Heart left ventricle (tissue), 16 donors: ENCODE results near the gene SLC35D3. TPM values are rescaled to one million over a fixed set of nuclear protein-coding genes. Genes with fewer than 3 reads are reported as not detected.
"Not testable (repeated sequence)": the region's sequence is repeated elsewhere in the genome, so short reads cannot be mapped to it uniquely, and the experiment has no call there.

ENCODE experiments used
- ATAC-seq, 4 donors: fragments of 200-7000 bp; cut with Tn5 transposase; one replicate each; pipeline ENCODE4 v1.9.1; 2020 to 2022; ENCODE audit warnings: moderate library complexity in 4 of 4, mild to moderate bottlenecking in 3 of 4, moderate number of reproducible peaks in 1 of 4
- DNase-seq, 5 donors: peaks; one replicate each; pipeline ENCODE4 v3.0.0-alpha.2; 2020
- H3K27ac ChIP-seq, 12 donors: fragments of 200-600 bp; sonication (generic) in 4 of 12; one replicate each; pipeline versions ENCODE4 v1.5.0 to v1.8.0; 2016 to 2022; ENCODE audit warnings: mild to moderate bottlenecking in 2 of 12
- H3K27me3 ChIP-seq, 9 donors: fragments of 200-600 bp; sonication (generic) in 2 of 9; one replicate each; pipeline versions ENCODE4 v1.5.1 to v1.8.0; 2016 to 2022; ENCODE audit warnings: mild to moderate bottlenecking in 3 of 9
- H3K36me3 ChIP-seq, 9 donors: fragments of 200-600 bp; sonication (generic) in 2 of 9; one replicate each; pipeline versions ENCODE4 v1.5.0 to v1.8.0; 2018 to 2022; ENCODE audit warnings: mild to moderate bottlenecking in 2 of 9
- H3K4me1 ChIP-seq, 12 donors: fragments of 200-600 bp; sonication (generic) in 4 of 12; one replicate each; pipeline versions ENCODE4 v1.5.0 to v1.8.0; 2016 to 2022; ENCODE audit warnings: mild to moderate bottlenecking in 3 of 12
- H3K4me3 ChIP-seq, 12 donors: fragments of 200-600 bp; sonication (generic) in 4 of 12; one replicate each; pipeline versions ENCODE4 v1.5.0 to v1.8.0; 2017 to 2022; ENCODE audit warnings: mild to moderate bottlenecking in 9 of 12, moderate library complexity in 4 of 12
- H3K9me3 ChIP-seq, 12 donors: fragments of 200-600 bp; sonication (generic) in 4 of 12; one replicate each; pipeline versions ENCODE4 v1.5.0 to v1.8.0; 2016 to 2022; ENCODE audit warnings: mild to moderate bottlenecking in 1 of 12
- CTCF ChIP-seq, 12 donors: fragments of 200-600 bp; sonication (generic) in 4 of 12; IDR thresholded peaks; one replicate each; pipeline versions ENCODE4 v1.5.0 to v1.8.0; 2018 to 2022; ENCODE audit warnings: antibody characterized with exemption in 12 of 12, mild to moderate bottlenecking in 5 of 12
- POLR2A ChIP-seq, 2 donors: fragments of 450-650 bp; IDR thresholded peaks; one replicate each; pipeline ENCODE4 v1.6.1; 2017; ENCODE audit warnings: antibody characterized with exemption in 2 of 2, mild to moderate bottlenecking in 2 of 2, moderate library complexity in 2 of 2
- WGBS, 4 donors: extraction: QIAGEN DNeasy Blood & Tissue Kit in 2 of 4; methylation state at CpG; one replicate each; pipeline versions ENCODE4 v1.1.5 to v1.1.7; 2013 to 2018; 5-methylcytosine and 5-hydroxymethylcytosine counted together
- intact Hi-C, 10 donors: fragments of 100-400 bp; cut with DNase I; formaldehyde crosslinking; loops; one replicate each; pipeline versions ENCODE4 v1.11.1 to v1.14.2; 2022
- polyA plus RNA-seq, 2 donors: library from polyadenylated mRNA; stranded (reverse); fragments of 200-250 nt; gene quantifications; one replicate each; pipeline ENCODE4 v1.2.3, GENCODE V29; 2013
- total RNA-seq, 9 donors: library from RNA; depleted of rRNA in 2 of 9; stranded (reverse); fragments of >200 nt in 2 of 9; fragmentation: NEBNext Ultra II Directional in 3 of 9; extraction: Animal tissue kit (Norgen Biotek cat#: 25700) in 3 of 9; gene quantifications; one replicate each; pipeline versions ENCODE4 v1.1.0 to v1.2.4, GENCODE V29; 2016 to 2023
- donor health status: ischemic (EF 13 %, LVEDD 7.1; RV severe dilation, severe dysfunction).
- donor health status: healthy with polysubstance abuse.
- donor health status: DM: no; HTN: yes; CAD: no.
- donor health status: DM: no; HTN: no; CAD: no.
- donor health status: ischemic (EF 25% LVEDD 6.9; RV normal size, moderate dysfunction).
- donor health status: ischemic (EF 25% LVEDD 5.7; RV mildly dilated, moderate dysfunction).
- donor health status: healthy.
- donor health status: DM: yes; HTN: yes; CAD: no.
- donor health status: ischemic (EF 35%, LVEDD 5.7; RV mildly dilated, moderate dysfunction).
- donor health status: nonischemic (EF 11% LVEDD 7.7; RV severe dilation, severe dysfunction).
- donor health status: DM: yes; HTN: yes; CAD: no.
- donor health status: PGD.
- donor health status: ischemic (EF 29% LVEDD 5.4; RV normal size, mild dysfunction).
- donor health status: nonischemic (EF 23%, LVEDD 6.1; RV moderate dilation, normal function).

Gene SLC35D3
- total and polyA plus RNA-seq, 11 donors: 0.03 to 0.16 TPM; not detected in 9

- TF ChIP-seq POLR2A (IDR thresholded peaks at IDR 0.05): no peak
- Histone ChIP-seq H3K27me3 (peaks cover 0 to 9% (median 0%) of the 10 kb centered on the region in 9 donors), H3K4me3 (no peak overlapping the region), H3K4me1 (no peaks in the 10 kb centered on the region), H3K27ac (no peak overlapping the region), H3K9me3 (no peaks in the 10 kb centered on the region), H3K36me3 (no peaks in the 10 kb centered on the region)
- 89 to 96% (median 92%) methylated on average over 4 of the region's 4 CpGs for WGBS, 4 donors
- intact Hi-C loops: no loop called here
- DNase-seq (no peak), ATAC-seq (no peak)
Observed at GRCh38 chr6:136930528-136930927, 8.4 kb downstream of the SLC35D3 start.

- ATAC-seq: no peak
Observed at GRCh38 chr6:136932599-136932998, 10.5 kb downstream of the SLC35D3 start.

GRCh38 chr6:136945072-136945471 is 23.0 kb downstream of the SLC35D3 start:
- ATAC-seq: no peak
- DNase-seq: no peak
- Histone ChIP-seq H3K4me1 (no peaks in the 10 kb centered on the region), H3K27ac (no peak overlapping the region), H3K27me3 (peaks cover 0 to 6% (median 0%) of the 10 kb centered on the region in 9 donors), H3K4me3 (no peak overlapping the region), H3K9me3 (no peaks in the 10 kb centered on the region), H3K36me3 (no peaks in the 10 kb centered on the region)
- intact Hi-C loops: no loop called here
- TF ChIP-seq CTCF (IDR thresholded peaks at IDR 0.05) (no peak), POLR2A (IDR thresholded peaks at IDR 0.05) (no peak)
- WGBS, 4 donors: 66 to 79% (median 73%) methylated on average over 1 of the region's 1 CpG

More at GRCh38 chr6:136932599-136932998, 10.5 kb downstream of the SLC35D3 start:
- Histone ChIP-seq H3K9me3 (no peaks in the 10 kb centered on the region), H3K27ac (no peak overlapping the region), H3K27me3 (peaks cover 0 to 18% (median 0%) of the 10 kb centered on the region in 9 donors), H3K4me3 (no peak overlapping the region), H3K4me1 (no peaks in the 10 kb centered on the region), H3K36me3 (no peaks in the 10 kb centered on the region)
- WGBS, 4 donors: 72 to 95% (median 83%) methylated on average over 2 of the region's 2 CpGs
- TF ChIP-seq CTCF (IDR thresholded peaks at IDR 0.05) (no peak), POLR2A (IDR thresholded peaks at IDR 0.05) (no peak)
- DNase-seq: no peak
- intact Hi-C loops: no loop called here

- WGBS, 4 donors: 74 to 85% (median 84%) methylated on average over 4 of the region's 4 CpGs
- no peak for TF ChIP-seq CTCF (IDR thresholded peaks at IDR 0.05)
- TF ChIP-seq POLR2A (IDR thresholded peaks at IDR 0.05): no peak
- DNase-seq (no peak), ATAC-seq (no peak)
- intact Hi-C loops: no loop called here
- Histone ChIP-seq H3K27me3 (peaks cover 0 to 6% (median 0%) of the 10 kb centered on the region in 9 donors), H3K9me3 (no peaks in the 10 kb centered on the region), H3K4me3 (no peak overlapping the region), H3K36me3 (no peaks in the 10 kb centered on the region), H3K27ac (no peak overlapping the region), H3K4me1 (no peaks in the 10 kb centered on the region)
Observed at GRCh38 chr6:136945711-136946121, 23.6 kb downstream of the SLC35D3 start.

GRCh38 chr6:136947037-136947436 is 24.9 kb downstream of the SLC35D3 start:
- WGBS, 4 donors: 49 to 58% (median 57%) methylated on average over 9 of the region's 9 CpGs

GRCh38 chr6:136949957-136950356 is 27.9 kb downstream of the SLC35D3 start:
- H3K36me3 ChIP-seq, H3K27ac ChIP-seq, H3K27me3 ChIP-seq, ATAC-seq, DNase-seq, H3K4me3 ChIP-seq, intact Hi-C loops, H3K9me3 ChIP-seq, H3K4me1 ChIP-seq: not testable (repeated sequence)
- 85 to 99% (median 93%) methylated on average over 3 of the region's 3 CpGs for WGBS, 4 donors

More at GRCh38 chr6:136947037-136947436, 24.9 kb downstream of the SLC35D3 start:
- Histone ChIP-seq H3K27ac (no peak overlapping the region), H3K27me3 (peaks cover 0 to 6% (median 0%) of the 10 kb centered on the region in 9 donors), H3K4me3 (no peak overlapping the region), H3K36me3 (no peaks in the 10 kb centered on the region), H3K4me1 (no peaks in the 10 kb centered on the region), H3K9me3 (no peaks in the 10 kb centered on the region)
- no peak for TF ChIP-seq POLR2A (IDR thresholded peaks at IDR 0.05)
- intact Hi-C loops: no loop called here
- DNase-seq (no peak), ATAC-seq (no peak)
